Activated CD8-positive, alpha-beta memory T cell treated with anti-CD3 and anti-CD28 coated beads for 1 hour (primary cell): ENCODE measurements around the gene KAZN.
"Not testable (repeated sequence)": the region's sequence is repeated elsewhere in the genome, so short reads cannot be mapped to it uniquely, and the experiment has no call there.

Experiments used
- DNase-seq, 2 donors: peaks; one replicate each; pipeline ENCODE4 v3.0.0-alpha.2; 2020; ENCODE audit warnings: low read depth in 1 of 2; ENCODE audit errors: extremely low read depth in 1 of 2

The KAZN gene

DNA sequence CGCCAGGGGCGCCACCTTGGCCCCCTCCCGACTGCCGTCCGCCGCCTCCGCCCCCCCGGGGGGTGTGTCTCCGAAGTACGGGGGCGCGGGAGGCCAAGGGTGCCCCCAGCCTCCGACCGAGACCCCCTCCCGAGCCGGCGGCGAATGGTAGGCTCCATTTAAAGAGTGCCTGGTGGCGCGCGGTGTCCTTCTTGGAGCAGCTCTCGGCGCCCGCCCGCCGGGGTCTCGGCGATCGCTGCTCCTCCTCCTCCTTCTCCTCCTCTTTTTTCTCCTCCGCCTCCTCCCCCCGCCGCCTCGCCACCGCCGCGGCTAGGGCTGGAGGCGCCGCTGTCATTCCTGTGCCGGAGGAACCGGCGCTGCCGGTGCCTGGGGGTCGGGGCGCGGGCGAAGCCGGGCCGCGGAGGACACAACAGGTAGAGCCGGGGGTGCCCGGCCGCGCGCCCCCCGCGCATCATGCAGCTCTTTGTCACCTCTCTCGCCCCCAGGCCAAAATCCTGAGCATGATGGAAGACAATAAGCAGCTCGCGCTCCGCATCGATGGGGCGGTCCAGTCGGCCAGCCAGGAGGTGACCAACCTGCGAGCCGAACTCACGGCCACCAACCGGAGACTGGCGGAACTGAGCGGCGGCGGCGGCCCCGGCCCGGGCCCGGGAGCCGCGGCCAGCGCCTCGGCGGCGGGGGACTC lies at the start of gene KAZN:
Gene KAZN, plus strand, starts transcription at position 188 of the 685 bp plus-strand sequence.
- no peak for DNase-seq

DNA sequence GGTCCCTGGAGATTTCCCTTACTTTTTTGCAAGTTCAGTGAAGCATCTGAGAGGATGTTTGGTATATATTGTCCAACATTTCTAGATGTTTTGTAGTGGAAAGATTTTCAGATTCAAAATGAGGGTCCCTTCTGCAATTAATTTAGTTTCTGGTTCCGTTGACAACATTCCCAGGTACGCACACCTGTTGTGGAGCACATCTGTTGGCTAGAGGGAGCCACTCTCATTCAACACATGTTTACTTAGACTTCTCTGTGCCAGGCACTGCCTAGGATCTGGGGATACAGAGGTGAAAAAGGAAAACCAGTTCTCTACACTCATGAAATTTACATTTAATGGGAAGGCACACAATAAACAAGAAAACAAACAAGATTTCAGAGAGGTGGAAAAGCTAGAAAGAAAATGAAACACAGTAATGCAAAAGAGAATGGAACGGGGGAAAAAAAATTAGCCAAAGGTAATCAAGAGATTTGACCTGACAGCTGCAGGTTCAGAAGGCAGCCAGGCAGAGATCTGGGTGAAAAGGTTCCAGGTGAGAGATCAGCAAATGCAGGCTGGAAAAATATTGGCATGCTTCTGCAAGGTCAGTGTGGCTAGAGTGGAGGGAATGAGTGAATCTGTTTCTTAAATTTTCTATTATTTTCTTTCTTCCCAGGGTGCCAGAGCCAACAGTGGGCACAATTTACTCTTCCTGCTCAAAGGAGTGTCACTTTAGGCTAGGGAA lies 48.4 kb upstream of the KAZN start:
- DNase-seq, result no peak

DNA sequence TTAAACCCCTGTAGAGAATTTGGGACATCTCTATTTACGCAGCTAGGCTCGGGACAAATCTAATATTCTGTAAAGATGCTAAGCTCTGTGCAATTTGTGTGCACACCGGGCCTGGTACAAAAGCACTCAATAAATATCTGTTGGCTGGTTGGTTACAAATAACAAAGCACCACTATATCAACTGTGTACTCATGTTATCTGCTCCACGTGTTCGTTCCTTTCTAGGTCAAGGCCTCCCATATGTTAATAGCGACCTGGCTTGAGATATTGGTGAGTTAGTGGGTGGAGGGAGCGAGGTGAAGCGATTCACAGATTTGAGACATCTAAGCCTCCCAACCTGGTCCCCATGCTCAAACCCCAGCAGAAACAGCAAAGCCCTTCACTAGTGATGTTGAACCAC lies 47.1 kb upstream of the KAZN start:
- DNase-seq, result no peak

DNA sequence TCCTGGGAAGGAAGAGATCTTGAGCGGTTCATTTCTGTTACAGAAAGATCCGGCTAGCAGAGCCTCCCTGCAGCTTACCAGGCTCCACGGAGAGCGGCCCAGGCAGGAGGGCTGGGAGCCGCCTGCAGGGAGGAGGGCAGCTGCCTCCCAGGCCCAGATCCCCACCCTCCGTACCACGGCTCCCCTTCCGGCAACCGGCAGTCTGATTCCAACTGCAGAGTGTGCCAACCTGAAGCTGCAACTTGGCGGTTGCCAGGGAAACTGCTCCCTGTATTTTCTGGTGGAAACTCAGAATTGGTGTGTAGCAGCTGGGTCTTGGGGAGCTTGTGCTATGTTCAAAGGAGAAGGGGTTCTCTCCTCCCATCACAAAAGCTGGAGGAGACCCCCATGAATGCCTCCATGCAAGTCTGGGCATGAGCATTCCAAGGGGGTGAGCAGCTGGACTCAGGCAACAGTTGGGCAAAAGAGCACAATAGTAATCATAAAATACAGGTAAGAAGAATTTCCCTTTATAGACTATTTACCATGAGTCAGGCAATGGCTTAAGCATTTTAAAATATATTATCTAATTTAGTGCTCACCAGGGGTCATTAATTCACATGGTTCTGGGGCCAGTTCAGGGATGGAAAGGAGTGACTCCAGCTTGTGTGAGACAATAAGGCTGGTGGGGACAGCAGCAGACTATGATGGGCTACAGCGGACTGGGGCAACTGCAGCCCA lies 46.1 kb upstream of the KAZN start:
- no peak for DNase-seq

DNA sequence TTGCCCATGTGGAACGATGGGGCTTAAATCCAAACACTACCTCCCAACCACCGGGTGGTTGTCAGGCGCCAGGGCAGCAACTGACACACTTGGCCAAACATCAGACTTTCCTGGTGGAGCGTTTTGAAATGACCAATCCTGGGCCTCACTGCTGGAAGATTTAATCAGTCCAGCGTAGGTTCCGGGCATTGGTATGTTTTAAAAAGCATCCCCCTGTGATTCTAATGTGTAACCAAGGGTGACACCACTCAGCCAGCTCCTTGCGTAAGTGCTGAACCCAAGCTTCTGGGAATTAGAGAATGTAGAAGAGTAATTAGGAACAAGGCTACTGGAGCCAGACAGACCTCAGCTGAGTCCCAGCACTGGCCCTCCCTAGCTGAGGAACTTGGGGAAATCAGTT lies 44.8 kb upstream of the KAZN start:
- no peak for DNase-seq

DNA sequence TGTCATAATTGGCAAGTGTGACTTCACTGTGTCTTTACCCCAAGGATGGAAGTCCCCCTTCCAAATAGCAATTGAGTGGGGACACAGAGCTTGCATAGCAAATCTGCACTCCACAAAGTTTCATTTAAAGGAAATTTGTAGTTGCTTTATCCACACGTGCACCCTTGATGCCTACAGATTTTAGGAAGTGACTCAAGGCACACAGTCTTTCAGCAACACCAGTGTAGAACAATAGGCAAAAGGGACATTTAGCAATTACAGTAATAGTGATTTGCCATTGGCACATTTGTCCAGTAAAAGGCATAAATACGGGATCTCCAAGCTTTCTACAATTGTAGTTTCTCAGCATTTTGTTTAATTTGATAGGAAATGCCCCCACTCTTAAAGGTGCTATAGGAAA lies 43.4 kb upstream of the KAZN start:
- no peak for DNase-seq

DNA sequence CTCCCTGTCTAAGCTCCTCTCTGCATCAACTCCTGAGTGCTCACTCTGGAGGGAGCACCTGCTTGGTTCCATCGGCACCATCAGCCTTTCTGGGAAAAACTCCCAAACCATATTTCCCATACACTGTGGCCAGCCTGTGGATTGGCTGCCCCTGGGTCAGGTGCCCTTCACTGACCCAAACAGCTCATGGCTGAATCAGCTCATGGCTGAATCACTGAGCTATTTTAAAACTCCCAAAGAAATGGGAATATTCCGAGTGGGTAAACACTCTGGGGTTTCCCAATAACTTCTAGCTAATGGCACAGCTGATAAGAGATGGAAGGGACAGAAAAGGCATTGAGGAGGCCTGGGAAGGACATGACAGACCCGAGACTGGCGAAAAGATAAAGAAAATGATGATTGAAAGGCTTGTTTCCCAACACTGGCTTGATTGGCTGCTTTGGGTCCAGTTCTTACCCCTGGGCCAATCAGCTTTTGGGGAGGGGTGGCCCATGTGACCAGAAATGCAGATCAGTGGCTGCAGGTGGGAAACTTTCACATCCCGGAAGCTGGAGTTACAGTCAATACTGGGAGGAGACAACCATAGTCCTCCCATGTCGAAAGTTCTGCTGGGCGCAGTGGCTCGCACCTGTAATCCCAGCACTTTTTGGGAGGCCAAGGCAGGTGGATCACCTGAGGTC lies 37.3 kb upstream of the KAZN start:
- DNase-seq, result no peak

DNA sequence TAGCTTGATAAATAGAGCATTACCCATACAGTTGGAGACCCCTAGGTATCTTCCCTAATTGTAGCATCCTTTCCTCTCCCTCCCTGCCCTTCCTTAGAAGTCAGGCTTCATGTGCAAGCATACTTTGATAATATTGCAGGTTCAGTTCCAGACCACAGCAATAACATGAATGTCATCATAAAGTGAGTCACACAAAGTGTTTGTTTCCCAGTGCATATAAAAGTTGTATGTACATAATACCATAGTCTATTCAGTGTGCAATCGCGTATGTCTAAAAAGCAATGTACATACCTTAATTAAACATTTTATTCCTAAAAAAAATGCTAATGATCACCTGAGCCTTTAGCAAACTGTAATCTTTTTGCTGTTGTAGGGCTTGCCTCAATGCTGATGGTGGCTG lies 33.4 kb upstream of the KAZN start:
- DNase-seq, result no peak

DNA sequence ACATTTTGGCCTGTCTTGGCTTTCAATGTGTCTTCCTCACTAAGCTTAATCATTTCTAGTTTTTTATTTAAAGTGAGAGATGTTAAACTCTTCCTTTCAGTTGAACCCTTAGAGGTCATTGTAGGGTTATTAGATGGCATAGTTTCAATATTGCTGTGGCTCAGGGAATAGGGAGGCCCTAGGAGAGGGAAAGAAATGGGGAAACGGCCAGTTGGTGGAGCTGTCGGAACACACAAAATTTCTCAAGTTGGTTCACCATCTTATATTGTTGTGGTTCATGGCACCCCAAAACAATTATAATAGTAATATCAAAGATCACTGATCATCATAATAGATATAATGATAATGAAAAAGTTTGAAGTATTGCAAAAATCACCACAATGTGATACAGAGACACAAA lies 31.4 kb upstream of the KAZN start:
- DNase-seq, result no peak

DNA sequence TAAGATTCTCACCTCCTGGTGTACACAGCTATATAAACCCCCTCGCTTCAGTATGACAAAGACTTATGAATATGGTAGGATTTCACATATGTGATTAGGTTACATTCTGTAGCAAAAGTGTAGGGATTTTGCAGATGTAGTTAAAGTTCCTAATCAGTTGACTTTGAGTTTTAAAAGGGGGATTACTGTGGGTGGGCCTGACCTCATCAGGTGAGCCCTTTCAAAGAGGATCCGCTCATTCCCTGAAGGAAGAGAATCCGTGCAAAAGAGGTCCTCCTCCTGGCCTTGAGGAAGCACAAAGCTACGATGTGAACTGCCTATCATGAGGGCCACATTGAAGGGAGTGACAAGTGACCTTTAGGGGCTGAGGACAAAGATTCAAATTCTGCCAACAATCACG lies 30.6 kb upstream of the KAZN start:
- DNase-seq, result no peak

DNA sequence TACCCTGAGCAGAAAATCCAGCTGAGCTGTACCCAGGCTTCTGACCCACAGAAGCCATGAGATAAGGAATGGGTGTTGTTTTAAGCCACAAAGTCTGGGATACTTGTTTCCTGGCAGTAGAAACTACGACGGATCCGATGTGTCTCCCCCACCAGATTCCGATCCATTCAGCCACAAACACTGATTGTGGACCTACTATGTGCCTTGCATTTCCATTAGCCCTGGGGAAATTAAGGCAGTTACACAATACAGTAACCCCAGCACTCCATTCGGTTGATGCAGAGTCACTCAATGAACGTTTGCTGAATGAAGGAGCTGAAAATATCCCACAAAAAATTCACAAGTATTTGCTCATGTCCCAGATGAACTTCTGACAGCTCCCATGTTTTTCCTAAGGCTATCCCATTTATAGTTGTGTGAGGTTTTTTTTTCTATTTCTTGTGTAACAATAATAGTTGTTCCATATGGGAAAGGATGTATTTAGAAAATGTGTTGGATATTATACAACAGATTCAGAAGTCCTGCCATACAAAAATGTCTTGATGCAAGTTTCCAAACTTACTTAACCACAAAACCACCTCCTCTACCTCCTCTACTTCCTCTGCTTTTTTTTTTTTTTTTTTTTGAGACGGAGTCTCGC lies 29.6 kb upstream of the KAZN start:
- DNase-seq, result no peak

DNA sequence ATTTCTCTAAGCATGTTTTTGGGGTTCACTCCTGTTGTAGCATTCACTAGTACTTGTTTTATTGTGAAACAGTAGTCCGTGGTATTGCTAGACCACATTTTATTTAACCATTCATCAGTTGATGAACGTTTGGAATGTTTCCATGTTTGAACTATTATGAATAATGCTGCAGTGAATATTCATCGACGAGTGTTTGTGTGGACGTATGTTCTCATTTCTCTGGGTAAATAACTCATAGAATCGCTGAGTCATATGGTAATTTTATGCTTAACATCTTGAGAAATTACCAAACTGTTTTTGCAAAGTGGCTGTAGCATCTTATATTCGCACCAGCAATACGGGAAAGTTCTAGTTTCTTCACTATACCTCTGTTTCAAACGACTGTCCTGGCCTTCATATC lies 28.0 kb upstream of the KAZN start:
- no peak for DNase-seq

DNA sequence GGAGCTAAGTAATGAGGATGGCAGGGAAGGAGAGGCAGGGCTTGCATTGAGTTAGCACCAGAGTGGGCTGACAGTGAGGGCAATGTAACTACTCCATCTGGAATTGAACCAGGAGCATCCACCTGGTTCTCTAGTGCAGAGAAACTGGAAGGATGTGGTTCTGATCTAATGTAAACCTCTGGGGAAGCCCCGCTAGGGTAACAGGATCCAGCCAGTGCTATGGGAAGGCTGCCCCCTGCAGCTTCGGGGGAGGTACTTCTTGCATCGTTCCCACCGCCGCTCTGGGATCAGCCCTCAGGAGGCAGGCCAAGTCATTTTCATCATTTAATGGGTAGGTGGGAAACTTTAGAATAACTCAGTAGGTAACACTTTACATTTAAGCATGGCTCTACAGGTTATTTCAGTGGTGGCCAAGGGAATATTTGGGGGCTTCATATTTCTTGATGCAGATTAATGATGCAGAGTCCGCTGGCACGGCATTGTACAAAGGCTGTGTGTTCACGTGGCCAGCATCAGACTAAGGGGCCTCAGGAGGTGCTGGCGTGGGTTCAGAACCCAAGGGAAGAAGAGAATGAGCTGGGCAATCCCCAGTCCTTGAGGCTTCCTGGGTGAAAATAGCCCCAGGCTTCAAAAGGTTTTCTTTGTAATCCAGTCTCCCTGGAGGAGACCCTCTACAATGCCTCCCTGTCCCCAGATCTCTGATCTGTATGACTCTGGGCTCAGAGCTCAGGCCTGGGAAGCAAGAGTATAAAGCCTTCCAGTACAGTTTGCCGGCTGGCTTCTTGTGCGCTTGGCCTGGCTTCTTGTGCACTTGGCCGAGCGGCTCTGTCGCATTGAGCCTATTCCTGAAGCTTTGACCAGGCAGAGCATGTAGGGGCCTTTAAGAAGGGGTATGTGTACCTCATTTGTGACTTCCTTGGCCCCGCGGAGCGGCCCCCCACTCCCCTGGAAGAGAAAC lies 26.4 kb upstream of the KAZN start:
- DNase-seq, result no peak

DNA sequence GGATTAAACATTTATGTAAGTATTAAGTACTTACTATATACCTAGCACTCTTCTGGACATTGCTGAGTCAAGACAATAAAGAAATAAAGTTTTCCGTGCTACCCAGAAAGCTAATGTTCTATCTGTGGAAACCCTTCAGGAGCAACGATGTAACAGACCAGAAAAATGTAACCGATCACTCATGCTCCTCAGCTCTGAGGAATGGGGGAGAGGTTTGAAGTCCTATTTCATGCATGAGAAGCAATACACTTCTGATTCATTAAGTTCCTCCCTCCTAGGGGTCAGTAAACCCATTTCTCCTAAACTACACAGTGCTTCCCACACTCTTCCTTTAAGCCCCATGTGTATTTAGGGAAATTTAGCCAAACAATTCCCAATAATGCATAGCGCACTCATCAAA lies 25.6 kb upstream of the KAZN start:
- no peak for DNase-seq

DNA sequence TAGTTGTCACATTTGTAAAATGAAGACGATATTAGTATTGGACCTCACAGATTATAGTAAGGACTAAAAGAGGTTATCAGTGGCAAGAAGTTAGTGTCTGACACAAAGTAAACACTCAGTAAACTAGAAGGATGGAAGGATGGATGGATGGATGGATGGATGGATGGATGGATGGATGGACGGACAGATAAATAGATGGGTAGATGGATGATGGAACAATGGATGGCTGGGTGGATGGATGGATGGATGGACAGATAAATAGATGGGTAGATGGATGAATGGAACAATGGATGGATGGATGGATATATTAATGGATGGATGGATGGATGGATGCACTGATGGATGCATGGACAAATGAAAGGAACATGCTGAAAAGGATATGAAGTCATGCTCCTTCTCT lies 22.3 kb upstream of the KAZN start:
- DNase-seq, result no peak

DNA sequence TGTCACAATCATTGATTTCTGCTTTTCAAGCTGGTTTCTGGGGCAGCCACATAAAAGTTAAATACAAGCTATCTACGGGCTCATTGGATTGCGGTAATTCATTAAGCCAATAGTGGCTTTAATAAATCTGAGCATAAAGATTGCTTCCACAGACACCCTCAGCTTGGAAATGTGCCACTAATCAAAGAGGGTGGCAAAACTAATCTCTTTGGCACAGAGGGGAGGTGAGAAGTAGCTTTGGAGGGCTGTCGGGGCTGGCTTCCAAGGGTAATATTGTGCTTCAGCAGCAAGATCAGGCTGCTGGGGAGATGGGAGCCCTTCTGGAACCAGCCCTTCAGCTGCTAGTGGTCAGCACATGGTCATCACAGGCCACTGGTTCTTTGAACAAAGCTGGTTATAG lies 21.2 kb upstream of the KAZN start:
- DNase-seq, result no peak

DNA sequence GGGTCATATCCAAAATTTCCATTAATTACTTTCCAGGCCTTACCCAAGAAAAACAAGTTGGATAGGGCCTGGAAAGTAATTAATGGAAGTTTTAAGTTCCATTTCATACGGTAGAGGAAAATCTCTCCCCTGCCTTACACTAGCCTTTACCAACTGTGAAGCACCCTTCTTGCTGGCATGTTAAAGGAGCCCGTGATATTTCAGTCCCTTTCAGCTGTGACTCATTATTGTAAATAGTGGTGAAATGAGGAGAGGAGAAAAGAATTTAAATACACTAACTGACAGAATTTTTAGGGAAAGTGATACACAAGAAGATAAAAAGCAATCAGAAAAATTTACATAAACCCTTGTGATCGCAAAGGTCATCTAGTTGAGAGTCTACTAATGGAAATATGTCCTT lies 20.3 kb upstream of the KAZN start:
- no peak for DNase-seq

DNA sequence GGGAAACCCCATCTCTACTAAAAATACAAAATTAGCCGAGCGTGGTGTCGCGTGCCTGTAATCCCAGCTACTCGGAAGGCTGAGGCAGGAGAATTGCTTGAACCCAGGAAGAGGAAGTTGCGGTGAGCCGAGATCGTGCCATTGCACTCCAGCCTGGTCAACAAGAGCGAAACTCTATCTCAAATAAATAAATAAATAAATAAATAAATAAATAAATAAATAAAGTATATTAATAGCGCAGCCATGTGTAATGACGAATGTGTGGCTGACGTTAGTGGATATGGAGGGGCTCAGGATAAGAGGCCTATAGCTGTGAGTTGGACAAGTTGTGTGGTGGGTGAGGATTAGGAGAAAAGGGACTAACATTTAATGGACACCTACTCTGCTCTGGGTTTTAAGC lies 18.2 kb upstream of the KAZN start:
- not testable (repeated sequence) for DNase-seq

DNA sequence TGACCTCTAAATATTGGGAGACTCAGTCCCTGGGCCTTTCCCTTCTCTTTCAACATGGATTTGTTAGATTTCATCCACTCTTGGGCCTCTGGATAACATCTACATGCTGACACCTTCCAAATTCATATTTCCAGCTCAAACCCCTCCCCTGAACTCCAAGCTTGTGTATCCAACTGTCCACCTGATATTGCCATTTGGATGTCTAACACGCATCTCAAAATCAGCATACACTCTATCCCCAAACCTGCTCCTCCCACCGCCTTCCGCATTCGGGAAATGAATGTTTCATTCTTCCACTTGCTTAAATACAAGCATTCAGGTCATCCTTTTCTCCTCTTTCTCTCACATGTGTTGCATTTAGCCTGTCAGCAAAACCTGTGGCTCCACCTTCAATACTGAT lies 17.5 kb upstream of the KAZN start:
- DNase-seq, result no peak

DNA sequence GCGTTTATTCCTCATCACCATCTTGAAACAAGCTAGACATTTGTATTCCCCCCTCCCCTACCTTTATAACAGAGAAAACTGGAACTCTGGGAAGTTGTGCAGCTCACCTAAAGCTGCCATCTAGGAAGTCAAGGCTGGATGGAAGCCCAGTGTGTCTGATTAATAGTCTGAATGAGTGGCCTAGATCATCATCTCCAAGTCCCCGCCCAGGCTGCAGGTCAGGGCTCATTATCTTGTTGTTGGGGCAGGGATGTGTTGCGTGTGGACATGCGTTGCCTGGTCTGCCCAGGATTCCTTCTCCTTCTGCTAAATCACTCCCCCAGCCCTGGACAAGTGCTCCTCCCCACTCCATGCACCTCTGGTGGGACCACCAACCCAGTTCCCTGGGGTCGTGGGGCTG lies 14.7 kb upstream of the KAZN start:
- DNase-seq, result no peak
